GM12878 (cell line): ENCODE measurements around the gene BSCL2. TPM values are rescaled to one million over a fixed set of nuclear protein-coding genes. Genes with fewer than 3 reads are reported as not detected.

ENCODE experiments used
- CBFB ChIP-seq: IDR thresholded peaks from 2 replicates; pipeline ENCODE4 v1.6.1; 2016; ENCODE audit warnings: antibody characterized with exemption, low read depth
- EED ChIP-seq: sonication (generic); IDR thresholded peaks from 2 replicates; pipeline ENCODE4 v1.6.1; 2016; ENCODE audit warnings: antibody characterized with exemption, low read depth
- EP300 ChIP-seq, 2 experiments: fragments of 150-350 bp in 1 of 2; IDR thresholded peaks; 2 replicates each; pipeline ENCODE4 v1.6.1; 2011 to 2012; ENCODE audit warnings: low read depth in 2 of 2, low read length in 2 of 2, borderline replicate concordance in 1 of 2, improper control_type of control experiment in 1 of 2, inconsistent platforms in 1 of 2; ENCODE audit not compliant: control insufficient read depth in 1 of 2
- HDAC2 ChIP-seq: fragments of 200-600 bp; sonication (generic); IDR thresholded peaks from 2 replicates; pipeline ENCODE4 v1.6.1; 2017
- MEF2A ChIP-seq: IDR thresholded peaks from 2 replicates; pipeline ENCODE4 v1.6.1; 2011; ENCODE audit warnings: low read depth, mild to moderate bottlenecking, low read length, moderate library complexity; ENCODE audit not compliant: insufficient read depth
- MTA2 ChIP-seq: fragments of 450-650 bp; IDR thresholded peaks from 2 replicates; pipeline ENCODE4 v1.6.1; 2016; ENCODE audit warnings: low read depth, mild to moderate bottlenecking, moderate library complexity
- NFYB ChIP-seq: IDR thresholded peaks from 2 replicates; pipeline ENCODE4 v1.6.1; 2011; ENCODE audit warnings: low read depth, mild to moderate bottlenecking, low read length, improper control_type of control experiment, moderate library complexity; ENCODE audit not compliant: insufficient read depth
- PAX5 ChIP-seq: IDR thresholded peaks from 2 replicates; pipeline ENCODE4 v1.6.1; 2011; ENCODE audit warnings: low read depth, low read length, borderline replicate concordance
- POLR2AphosphoS2 ChIP-seq: IDR thresholded peaks from 2 replicates; pipeline ENCODE4 v1.6.1; 2011; ENCODE audit warnings: low read depth, mild to moderate bottlenecking, low read length, improper control_type of control experiment, moderate library complexity
- RCOR1 ChIP-seq: conservative IDR thresholded peaks from 2 replicates; pipeline ENCODE4 v1.6.1; 2012; ENCODE audit warnings: low read depth, low read length, improper control_type of control experiment
- YY1 ChIP-seq: IDR thresholded peaks from 2 replicates; pipeline ENCODE4 v1.6.1; 2011; ENCODE audit warnings: low read depth, mild to moderate bottlenecking, low read length
- ZNF274 ChIP-seq: IDR thresholded peaks from one replicate; pipeline ENCODE4 v1.8.0; 2011; ENCODE audit not compliant: insufficient read length, insufficient read depth
- ZNF384 ChIP-seq: IDR thresholded peaks from 2 replicates; pipeline ENCODE4 v1.6.1; 2012; ENCODE audit warnings: low read depth, mild to moderate bottlenecking, low read length, improper control_type of control experiment, borderline replicate concordance
- ZSCAN29 ChIP-seq: fragments of 450-650 bp; IDR thresholded peaks from 2 replicates; pipeline ENCODE4 v1.6.1; 2017; ENCODE audit warnings: mild to moderate bottlenecking, moderate library complexity
- polyA plus RNA-seq, 11 experiments: library from polyadenylated mRNA; depleted of rRNA in 4 of 11; unstranded in 6 of 11; stranded (reverse) in 5 of 11; fragments of >200 nt; fragmentation: Nextera tagmentation in 4 of 11; fragmentation: Illumina TruSeq in 1 of 11; extraction: Ambion mirVana in 4 of 11; extraction: Trizol in 1 of 11; gene quantifications; 1 replicate in 1 of 11; 2 replicates in 10 of 11; pipeline versions ENCODE4 v1.2.1 to v1.2.3, GENCODE V29; 2011 to 2016; ENCODE audit warnings: inconsistent platforms in 2 of 11, missing spikeins in 2 of 11, low read depth in 1 of 11
- total RNA-seq, 4 experiments: library from RNA; depleted of rRNA in 3 of 4; stranded (reverse); fragments of >200 nt in 3 of 4; fragmentation: Illumina TruSeq in 1 of 4; extraction: Trizol in 1 of 4; gene quantifications; 2 replicates each; pipeline versions ENCODE4 v1.2.1 to v1.2.3, GENCODE V29; 2013 to 2021
- TF ChIP-seq, protein P1 (sequence below): IDR thresholded peaks from 2 replicates; pipeline ENCODE4 v1.6.1; 2011; ENCODE audit warnings: borderline replicate concordance, low read depth, mild to moderate bottlenecking, moderate library complexity, mixed read lengths, low read length; ENCODE audit not compliant: insufficient read depth; ENCODE audit errors: extremely low read length
- TF ChIP-seq, protein P2 (sequence below): fragments of 150-350 bp; IDR thresholded peaks from 2 replicates; pipeline ENCODE4 v1.6.1; 2016; ENCODE audit warnings: low read depth, low read length
- TF ChIP-seq, protein P3 (sequence below): IDR thresholded peaks from 2 replicates; pipeline ENCODE4 v1.6.1; 2011; ENCODE audit warnings: mild to moderate bottlenecking, low read depth, low read length, moderate library complexity; ENCODE audit not compliant: insufficient replicate concordance
- TF ChIP-seq, protein P4 (sequence below): fragments of 450-650 bp; IDR thresholded peaks from 2 replicates; pipeline ENCODE4 v1.6.1; 2017; ENCODE audit warnings: antibody characterized with exemption, mild to moderate bottlenecking, moderate library complexity
- TF ChIP-seq, protein P5 (sequence below): fragments of 450-650 bp; IDR thresholded peaks from 2 replicates; pipeline ENCODE4 v1.6.1; 2017; ENCODE audit warnings: borderline replicate concordance

BSCL2 gene
- total and polyA plus RNA-seq, 10 of the 15 experiments (the other 5 are each of a cell fraction or from before 2014, with no cell fraction given) = 12.3 to 57.9 (median 21.8) TPM

DNA sequence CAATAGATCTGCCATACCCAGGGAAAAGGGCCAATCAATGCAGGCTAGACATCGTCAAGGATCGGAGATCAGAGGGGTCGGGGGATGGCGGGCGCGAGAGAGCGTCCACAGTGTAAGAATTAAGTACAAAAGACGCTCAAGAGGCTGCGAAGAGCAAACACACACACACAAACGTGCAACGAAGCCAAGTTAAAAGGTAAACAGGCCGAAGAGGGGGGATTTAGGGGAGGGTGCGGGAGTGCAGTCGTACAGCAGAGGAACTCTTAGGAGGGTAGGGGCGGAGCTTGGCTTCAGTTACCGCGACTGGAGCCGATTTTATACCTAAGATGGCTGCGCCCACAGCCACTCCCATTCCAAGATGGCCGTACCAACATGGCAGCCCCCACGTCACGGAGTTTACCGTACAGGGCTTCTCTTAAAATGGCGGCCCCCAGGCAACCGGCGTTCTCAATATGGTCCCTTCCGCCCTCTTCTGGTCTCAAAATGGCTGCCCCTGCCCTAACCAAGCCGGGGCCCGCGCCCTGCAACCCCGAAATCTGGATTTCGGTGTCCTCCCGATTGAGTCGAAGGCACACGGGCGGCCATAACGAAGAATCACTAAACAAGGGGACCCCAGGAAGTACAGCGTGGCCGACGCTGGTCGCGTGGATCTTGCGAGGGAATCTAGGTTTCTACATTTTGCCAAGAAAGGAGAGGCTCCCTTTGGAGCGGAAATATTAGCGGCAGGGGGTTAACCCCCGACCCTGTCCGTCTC is 2.2 kb upstream of the BSCL2 start (continued):
- TF ChIP-seq EP300 (IDR thresholded peaks at IDR 0.05; ENCODE audit: borderline replicate concordance in 1 of 2, control insufficient read depth in 1 of 2, low read depth in 2 of 2, low read length in 2 of 2) (peak in 1 of 2 experiments; percentile 32; a peak in 1 of 4 replicates), RCOR1 (peak; percentile 100), PAX5 (0 out of 2 replicates have a peak, but pooled peaks have one; percentile 46), ZNF384 (no peak), MTA2 (0 out of 2 replicates have a peak, but pooled peaks have one; percentile 9), EED (no peak), POLR2AphosphoS2 (peak; percentile 93), CBFB (no peak), HDAC2 (no peak), MEF2A (peak; percentile 32; the same call in 1 of the 2 replicates), NFYB (0 out of 2 replicates have a peak, but pooled peaks have one; percentile 7), ZSCAN29 (no peak), YY1 (peak; percentile 100), ZNF274 (no peak)
- TF ChIP-seq, protein P1, sequence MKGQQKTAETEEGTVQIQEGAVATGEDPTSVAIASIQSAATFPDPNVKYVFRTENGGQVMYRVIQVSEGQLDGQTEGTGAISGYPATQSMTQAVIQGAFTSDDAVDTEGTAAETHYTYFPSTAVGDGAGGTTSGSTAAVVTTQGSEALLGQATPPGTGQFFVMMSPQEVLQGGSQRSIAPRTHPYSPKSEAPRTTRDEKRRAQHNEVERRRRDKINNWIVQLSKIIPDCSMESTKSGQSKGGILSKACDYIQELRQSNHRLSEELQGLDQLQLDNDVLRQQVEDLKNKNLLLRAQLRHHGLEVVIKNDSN = no peak
- TF ChIP-seq, protein P2, sequence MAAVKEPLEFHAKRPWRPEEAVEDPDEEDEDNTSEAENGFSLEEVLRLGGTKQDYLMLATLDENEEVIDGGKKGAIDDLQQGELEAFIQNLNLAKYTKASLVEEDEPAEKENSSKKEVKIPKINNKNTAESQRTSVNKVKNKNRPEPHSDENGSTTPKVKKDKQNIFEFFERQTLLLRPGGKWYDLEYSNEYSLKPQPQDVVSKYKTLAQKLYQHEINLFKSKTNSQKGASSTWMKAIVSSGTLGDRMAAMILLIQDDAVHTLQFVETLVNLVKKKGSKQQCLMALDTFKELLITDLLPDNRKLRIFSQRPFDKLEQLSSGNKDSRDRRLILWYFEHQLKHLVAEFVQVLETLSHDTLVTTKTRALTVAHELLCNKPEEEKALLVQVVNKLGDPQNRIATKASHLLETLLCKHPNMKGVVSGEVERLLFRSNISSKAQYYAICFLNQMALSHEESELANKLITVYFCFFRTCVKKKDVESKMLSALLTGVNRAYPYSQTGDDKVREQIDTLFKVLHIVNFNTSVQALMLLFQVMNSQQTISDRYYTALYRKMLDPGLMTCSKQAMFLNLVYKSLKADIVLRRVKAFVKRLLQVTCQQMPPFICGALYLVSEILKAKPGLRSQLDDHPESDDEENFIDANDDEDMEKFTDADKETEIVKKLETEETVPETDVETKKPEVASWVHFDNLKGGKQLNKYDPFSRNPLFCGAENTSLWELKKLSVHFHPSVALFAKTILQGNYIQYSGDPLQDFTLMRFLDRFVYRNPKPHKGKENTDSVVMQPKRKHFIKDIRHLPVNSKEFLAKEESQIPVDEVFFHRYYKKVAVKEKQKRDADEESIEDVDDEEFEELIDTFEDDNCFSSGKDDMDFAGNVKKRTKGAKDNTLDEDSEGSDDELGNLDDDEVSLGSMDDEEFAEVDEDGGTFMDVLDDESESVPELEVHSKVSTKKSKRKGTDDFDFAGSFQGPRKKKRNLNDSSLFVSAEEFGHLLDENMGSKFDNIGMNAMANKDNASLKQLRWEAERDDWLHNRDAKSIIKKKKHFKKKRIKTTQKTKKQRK = no peak
- TF ChIP-seq, protein P3, sequence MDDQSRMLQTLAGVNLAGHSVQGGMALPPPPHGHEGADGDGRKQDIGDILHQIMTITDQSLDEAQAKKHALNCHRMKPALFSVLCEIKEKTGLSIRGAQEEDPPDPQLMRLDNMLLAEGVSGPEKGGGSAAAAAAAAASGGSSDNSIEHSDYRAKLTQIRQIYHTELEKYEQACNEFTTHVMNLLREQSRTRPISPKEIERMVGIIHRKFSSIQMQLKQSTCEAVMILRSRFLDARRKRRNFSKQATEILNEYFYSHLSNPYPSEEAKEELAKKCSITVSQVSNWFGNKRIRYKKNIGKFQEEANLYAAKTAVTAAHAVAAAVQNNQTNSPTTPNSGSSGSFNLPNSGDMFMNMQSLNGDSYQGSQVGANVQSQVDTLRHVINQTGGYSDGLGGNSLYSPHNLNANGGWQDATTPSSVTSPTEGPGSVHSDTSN = peak; percentile 38
- TF ChIP-seq, protein P4, sequence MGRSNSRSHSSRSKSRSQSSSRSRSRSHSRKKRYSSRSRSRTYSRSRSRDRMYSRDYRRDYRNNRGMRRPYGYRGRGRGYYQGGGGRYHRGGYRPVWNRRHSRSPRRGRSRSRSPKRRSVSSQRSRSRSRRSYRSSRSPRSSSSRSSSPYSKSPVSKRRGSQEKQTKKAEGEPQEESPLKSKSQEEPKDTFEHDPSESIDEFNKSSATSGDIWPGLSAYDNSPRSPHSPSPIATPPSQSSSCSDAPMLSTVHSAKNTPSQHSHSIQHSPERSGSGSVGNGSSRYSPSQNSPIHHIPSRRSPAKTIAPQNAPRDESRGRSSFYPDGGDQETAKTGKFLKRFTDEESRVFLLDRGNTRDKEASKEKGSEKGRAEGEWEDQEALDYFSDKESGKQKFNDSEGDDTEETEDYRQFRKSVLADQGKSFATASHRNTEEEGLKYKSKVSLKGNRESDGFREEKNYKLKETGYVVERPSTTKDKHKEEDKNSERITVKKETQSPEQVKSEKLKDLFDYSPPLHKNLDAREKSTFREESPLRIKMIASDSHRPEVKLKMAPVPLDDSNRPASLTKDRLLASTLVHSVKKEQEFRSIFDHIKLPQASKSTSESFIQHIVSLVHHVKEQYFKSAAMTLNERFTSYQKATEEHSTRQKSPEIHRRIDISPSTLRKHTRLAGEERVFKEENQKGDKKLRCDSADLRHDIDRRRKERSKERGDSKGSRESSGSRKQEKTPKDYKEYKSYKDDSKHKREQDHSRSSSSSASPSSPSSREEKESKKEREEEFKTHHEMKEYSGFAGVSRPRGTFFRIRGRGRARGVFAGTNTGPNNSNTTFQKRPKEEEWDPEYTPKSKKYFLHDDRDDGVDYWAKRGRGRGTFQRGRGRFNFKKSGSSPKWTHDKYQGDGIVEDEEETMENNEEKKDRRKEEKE = no peak
- TF ChIP-seq, protein P5, sequence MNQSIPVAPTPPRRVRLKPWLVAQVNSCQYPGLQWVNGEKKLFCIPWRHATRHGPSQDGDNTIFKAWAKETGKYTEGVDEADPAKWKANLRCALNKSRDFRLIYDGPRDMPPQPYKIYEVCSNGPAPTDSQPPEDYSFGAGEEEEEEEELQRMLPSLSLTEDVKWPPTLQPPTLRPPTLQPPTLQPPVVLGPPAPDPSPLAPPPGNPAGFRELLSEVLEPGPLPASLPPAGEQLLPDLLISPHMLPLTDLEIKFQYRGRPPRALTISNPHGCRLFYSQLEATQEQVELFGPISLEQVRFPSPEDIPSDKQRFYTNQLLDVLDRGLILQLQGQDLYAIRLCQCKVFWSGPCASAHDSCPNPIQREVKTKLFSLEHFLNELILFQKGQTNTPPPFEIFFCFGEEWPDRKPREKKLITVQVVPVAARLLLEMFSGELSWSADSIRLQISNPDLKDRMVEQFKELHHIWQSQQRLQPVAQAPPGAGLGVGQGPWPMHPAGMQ = no peak
